ENCODE measurements around the gene HS3ST5.
"Not testable (repeated sequence)": the region's sequence is repeated elsewhere in the genome, so short reads cannot be mapped to it uniquely, and the experiment has no call there.

The HS3ST5 gene

DNA sequence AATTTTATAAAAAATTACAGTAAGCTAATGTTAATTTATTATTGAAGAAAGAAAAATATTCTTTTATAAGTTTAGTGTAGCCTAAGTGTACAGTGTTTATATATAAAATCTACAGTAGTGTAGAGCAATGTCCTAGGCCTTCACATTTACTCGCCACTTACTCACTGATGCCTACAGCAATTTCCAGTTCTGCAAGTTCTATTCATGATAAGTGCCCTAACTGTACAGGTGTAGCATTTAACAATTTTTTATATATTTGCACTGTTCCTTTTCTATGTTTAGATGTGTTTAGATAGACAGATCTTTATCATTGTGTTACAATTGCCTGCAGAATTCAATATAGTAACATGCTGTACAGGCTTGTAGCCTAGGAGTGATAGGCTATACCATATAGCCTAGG, 291.8 kb downstream of the HS3ST5 start:
- DNase-seq (ENCODE audit: low read depth) = no peak
- no peak overlapping the region for H3K4me3 ChIP-seq (ENCODE audit: control insufficient read depth, low read depth, low read length)
- TF ChIP-seq, protein P1, sequence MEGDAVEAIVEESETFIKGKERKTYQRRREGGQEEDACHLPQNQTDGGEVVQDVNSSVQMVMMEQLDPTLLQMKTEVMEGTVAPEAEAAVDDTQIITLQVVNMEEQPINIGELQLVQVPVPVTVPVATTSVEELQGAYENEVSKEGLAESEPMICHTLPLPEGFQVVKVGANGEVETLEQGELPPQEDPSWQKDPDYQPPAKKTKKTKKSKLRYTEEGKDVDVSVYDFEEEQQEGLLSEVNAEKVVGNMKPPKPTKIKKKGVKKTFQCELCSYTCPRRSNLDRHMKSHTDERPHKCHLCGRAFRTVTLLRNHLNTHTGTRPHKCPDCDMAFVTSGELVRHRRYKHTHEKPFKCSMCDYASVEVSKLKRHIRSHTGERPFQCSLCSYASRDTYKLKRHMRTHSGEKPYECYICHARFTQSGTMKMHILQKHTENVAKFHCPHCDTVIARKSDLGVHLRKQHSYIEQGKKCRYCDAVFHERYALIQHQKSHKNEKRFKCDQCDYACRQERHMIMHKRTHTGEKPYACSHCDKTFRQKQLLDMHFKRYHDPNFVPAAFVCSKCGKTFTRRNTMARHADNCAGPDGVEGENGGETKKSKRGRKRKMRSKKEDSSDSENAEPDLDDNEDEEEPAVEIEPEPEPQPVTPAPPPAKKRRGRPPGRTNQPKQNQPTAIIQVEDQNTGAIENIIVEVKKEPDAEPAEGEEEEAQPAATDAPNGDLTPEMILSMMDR (IDR thresholded peaks at IDR 0.05; ENCODE audit: control insufficient read depth, insufficient read depth, low read depth, low read length, missing control alignments) = no peak

DNA sequence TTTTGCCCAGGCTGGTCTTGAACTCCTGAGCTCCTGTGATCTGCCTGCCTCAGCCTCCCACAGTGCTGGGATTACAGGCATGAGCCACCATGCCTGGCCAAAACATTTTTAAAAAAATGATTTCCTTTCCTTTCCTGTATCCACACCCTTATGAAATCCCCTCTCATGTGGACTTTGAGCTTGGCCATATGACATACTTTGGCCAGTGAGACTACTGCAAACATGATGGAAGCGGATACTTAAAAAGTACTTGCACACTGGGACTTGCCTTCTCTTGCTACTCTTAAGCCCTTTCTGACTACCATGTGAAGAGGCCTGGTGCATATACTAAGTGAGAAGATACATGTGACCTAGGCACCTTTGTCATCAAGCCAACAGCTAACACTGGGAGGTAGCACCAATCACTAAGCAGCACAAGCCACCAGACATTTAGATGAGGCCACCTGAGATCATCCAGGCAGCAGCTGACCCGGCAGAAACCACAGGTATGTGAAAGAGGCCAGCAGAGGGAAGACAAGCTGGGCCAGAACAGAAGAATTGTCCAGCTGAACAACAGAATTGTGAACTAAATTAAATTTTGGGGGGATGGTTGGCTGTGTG, 293.4 kb downstream of the HS3ST5 start:
- H3K4me3 ChIP-seq (ENCODE audit: control insufficient read depth, low read depth, low read length) = no peak overlapping the region
- TF ChIP-seq, protein P1 (IDR thresholded peaks at IDR 0.05; ENCODE audit: control insufficient read depth, insufficient read depth, low read depth, low read length, missing control alignments) = no peak
- DNase-seq (ENCODE audit: low read depth) = no peak

DNA sequence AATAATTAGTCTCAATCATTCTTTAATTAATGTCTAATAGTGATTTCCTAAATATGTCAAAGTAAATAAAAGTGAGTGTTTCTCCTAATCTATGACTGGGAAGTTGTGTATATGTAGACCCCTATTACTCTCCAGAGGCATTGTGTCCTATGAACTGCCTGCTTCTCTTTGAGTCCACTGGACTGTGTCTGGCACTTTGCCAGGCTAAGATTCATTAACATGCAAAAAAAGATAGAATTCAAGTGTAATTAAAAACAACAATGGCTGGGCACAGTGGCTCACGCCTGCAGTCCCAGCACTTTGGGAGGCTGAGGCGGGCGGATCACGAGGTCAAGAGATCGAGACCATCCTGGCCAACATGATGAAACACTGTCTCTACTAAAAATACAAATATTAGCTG, 298.3 kb downstream of the HS3ST5 start:
- not testable (repeated sequence) for DNase-seq (ENCODE audit: low read depth); H3K4me3 ChIP-seq (ENCODE audit: control insufficient read depth, low read depth, low read length)

DNA sequence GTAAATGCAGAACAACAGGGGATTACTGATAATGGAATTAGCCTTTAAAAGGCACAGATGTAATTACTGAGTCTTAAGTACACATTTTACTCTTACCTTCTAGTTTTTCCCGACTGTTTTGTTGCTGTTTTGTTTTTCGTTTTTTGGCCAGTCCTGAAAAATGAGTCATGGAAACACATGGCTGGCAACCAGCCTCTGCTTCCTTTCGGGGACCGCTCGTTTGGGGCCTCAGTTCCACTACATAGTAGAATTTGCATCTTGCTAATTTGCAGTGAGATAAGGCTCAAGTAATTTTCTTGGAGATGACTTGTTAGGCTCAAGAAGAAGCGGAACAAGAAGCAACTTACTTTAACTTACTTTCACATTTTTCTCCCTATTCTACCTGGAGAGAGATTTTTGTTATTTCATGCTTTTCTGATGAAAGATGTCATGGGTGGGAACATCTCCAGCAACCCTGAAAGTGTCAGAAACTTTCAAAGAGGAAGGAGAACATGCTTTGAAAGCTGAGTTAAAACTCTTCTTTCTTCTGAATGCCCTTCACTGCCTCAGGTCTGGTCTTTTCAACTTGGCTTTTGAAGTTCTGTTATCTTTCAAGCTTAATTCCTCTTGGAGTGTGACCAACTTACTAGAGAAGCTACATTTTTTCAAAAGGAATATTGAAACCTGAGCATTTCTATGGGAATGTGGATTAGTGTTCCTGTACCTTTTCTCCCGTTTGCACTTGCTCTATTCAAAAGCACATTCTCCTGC, 300.4 kb downstream of the HS3ST5 start:
- TF ChIP-seq, protein P1 (IDR thresholded peaks at IDR 0.05; ENCODE audit: control insufficient read depth, insufficient read depth, low read depth, low read length, missing control alignments) = no peak
- H3K4me3 ChIP-seq (ENCODE audit: control insufficient read depth, low read depth, low read length) = no peak overlapping the region
- DNase-seq (ENCODE audit: low read depth) = no peak

DNA sequence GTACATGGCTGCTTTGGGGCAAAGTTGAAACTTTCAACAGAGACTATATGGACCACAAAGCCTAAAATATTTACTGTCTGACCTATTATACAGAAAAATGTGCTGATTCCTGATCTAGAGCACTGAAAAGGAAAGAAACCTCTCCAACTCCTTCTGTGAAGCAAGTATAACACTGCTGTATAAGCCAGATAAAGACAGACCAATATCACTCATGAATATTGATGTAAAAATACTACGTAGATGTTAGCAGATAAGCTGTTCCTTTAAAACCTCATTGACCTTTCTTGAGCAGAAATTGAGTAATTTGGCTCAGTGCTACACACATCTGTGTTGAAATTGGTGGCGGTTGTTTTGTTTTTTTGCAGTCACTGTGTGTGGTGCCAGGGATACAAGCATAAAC, 302.0 kb downstream of the HS3ST5 start:
- TF ChIP-seq, protein P1 (IDR thresholded peaks at IDR 0.05; ENCODE audit: control insufficient read depth, insufficient read depth, low read depth, low read length, missing control alignments) = no peak
- no peak for DNase-seq (ENCODE audit: low read depth)
- H3K4me3 ChIP-seq (ENCODE audit: control insufficient read depth, low read depth, low read length) = no peak overlapping the region

DNA sequence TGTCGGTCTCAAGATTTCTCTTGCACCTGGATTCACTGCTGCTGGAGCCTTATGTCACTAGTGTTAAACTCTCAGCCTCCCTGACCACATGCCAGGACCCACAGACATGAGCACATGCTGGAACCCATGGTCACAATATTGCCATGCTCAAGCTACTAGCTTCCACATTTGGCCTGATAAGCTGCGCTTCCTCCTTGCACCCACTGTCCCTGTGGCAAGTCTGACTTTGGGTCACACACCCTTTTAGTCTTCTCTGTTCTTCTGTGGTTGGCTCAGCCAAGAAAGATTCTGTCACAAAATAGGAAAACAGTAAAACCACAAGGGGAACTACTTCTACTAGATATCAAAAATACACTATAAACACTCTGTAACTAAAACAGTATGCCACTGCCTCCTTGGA, 303.0 kb downstream of the HS3ST5 start:
- TF ChIP-seq, protein P1 (IDR thresholded peaks at IDR 0.05; ENCODE audit: control insufficient read depth, insufficient read depth, low read depth, low read length, missing control alignments) = no peak
- H3K4me3 ChIP-seq (ENCODE audit: control insufficient read depth, low read depth, low read length) = no peak overlapping the region
- DNase-seq (ENCODE audit: low read depth) = no peak

DNA sequence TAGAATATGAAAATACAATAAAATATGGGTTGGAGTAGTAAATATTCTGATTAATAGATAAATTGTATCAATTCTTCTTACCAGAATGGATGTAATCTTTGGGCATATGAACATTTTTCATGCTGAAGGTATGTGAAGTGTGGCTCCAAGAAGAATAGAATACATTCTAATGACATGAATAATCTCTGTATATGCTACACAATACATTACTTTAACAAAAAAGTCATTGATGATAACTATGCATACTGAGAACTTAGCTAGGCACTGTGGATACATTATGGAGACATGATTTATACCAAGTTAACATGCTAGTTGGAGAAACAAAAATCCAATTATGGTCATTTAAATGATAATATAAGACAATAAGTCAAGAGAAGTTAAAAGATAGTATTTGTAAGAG, 309.2 kb downstream of the HS3ST5 start:
- DNase-seq (ENCODE audit: low read depth) = no peak
- no peak overlapping the region for H3K4me3 ChIP-seq (ENCODE audit: control insufficient read depth, low read depth, low read length)
- TF ChIP-seq, protein P1 (IDR thresholded peaks at IDR 0.05; ENCODE audit: control insufficient read depth, insufficient read depth, low read depth, low read length, missing control alignments) = no peak

Data from AG09309 (cell line).